ENCODE measurements around the gene SPCS1. TPM values are rescaled to one million over a fixed set of nuclear protein-coding genes. Genes with fewer than 3 reads are reported as not detected.

SPCS1 gene
- total and polyA plus RNA-seq, 10 donors, result 56.5 to 154 (median 107) TPM

- H3K4me3 ChIP-seq, result no peak overlapping the region
- H3K4me1 ChIP-seq, result peaks cover 0 to 23% (median 0%) of the 10 kb centered on the region in 6 donors
- intact Hi-C loops (cut with DNase I; ENCODE audit: low total_unique reads), result no loop called here
- DNase-seq, result no peak
- H3K36me3 ChIP-seq, result peaks cover 0 to 100% (median 82%) of the 10 kb centered on the region in 6 donors
- H3K27me3 ChIP-seq (replicated peaks in 1 of 7), result no peaks in the 10 kb centered on the region
- 74 to 92% (median 90%) methylated on average over 7 of the region's 7 CpGs for WGBS, 5 donors
- TF ChIP-seq CTCF (IDR thresholded peaks at IDR 0.05 in 8 of 11, conservative IDR thresholded peaks at IDR 0.05 in 3 of 11), result no peak
- no peak for TF ChIP-seq POLR2A (IDR thresholded peaks at IDR 0.05)
- no peaks in the 10 kb centered on the region for H3K9me3 ChIP-seq
- H3K27ac ChIP-seq, result no peak overlapping the region
Observed at GRCh38 chr3:52694528-52695189, 11.2 kb upstream of the SPCS1 start.

GRCh38 chr3:52695798-52696671 is 9.9 kb upstream of the SPCS1 start:
- TF ChIP-seq CTCF (IDR thresholded peaks at IDR 0.05 in 8 of 11, conservative IDR thresholded peaks at IDR 0.05 in 3 of 11), result no peak
- no peak for TF ChIP-seq POLR2A (IDR thresholded peaks at IDR 0.05)
- TF ChIP-seq POLR2AphosphoS5 (IDR thresholded peaks at IDR 0.05), result no peak
- peaks cover 0 to 92% (median 69%) of the 10 kb centered on the region in 6 donors for H3K36me3 ChIP-seq
- 86 to 91% (median 88%) methylated on average over 4 of the region's 4 CpGs for WGBS, 5 donors
- intact Hi-C loops (cut with DNase I; ENCODE audit: low total_unique reads), result no loop called here
- H3K27ac ChIP-seq, result no peak overlapping the region
- H3K9me3 ChIP-seq, result no peaks in the 10 kb centered on the region
- peaks cover 0 to 18% (median 0%) of the 10 kb centered on the region in 6 donors for H3K4me1 ChIP-seq
- no peak for DNase-seq
- no peaks in the 10 kb centered on the region for H3K27me3 ChIP-seq (replicated peaks in 1 of 7)
- no peak overlapping the region for H3K4me3 ChIP-seq

GRCh38 chr3:52696830-52697631 is 8.9 kb upstream of the SPCS1 start:
- no peaks in the 10 kb centered on the region for H3K9me3 ChIP-seq
- intact Hi-C loops (cut with DNase I; ENCODE audit: low total_unique reads), result no loop called here
- no peak for DNase-seq
- TF ChIP-seq CTCF (IDR thresholded peaks at IDR 0.05 in 8 of 11, conservative IDR thresholded peaks at IDR 0.05 in 3 of 11) (no peak), POLR2AphosphoS5 (IDR thresholded peaks at IDR 0.05) (no peak), POLR2A (IDR thresholded peaks at IDR 0.05) (no peak)
- H3K36me3 ChIP-seq, result peaks cover 0 to 82% (median 60%) of the 10 kb centered on the region in 6 donors
- H3K27me3 ChIP-seq (replicated peaks in 1 of 7), result no peaks in the 10 kb centered on the region
- no peak overlapping the region for H3K4me3 ChIP-seq
- H3K4me1 ChIP-seq, result peaks cover 0 to 23% (median 0%) of the 10 kb centered on the region in 6 donors
- H3K27ac ChIP-seq, result peak overlapping the region in 4 of 8 donors; percentile 3 to 64 (median 21)
- 62 to 75% (median 69%) methylated on average over 2 of the region's 2 CpGs for WGBS, 5 donors

All from spleen (tissue), 11 donors.